ENCODE data around the gene FAM181A. TPM values are rescaled to one million over a fixed set of nuclear protein-coding genes. Genes with fewer than 3 reads are reported as not detected.

The FAM181A gene
- total RNA-seq, 1 experiment from 2014 or later: not detected

DNA sequence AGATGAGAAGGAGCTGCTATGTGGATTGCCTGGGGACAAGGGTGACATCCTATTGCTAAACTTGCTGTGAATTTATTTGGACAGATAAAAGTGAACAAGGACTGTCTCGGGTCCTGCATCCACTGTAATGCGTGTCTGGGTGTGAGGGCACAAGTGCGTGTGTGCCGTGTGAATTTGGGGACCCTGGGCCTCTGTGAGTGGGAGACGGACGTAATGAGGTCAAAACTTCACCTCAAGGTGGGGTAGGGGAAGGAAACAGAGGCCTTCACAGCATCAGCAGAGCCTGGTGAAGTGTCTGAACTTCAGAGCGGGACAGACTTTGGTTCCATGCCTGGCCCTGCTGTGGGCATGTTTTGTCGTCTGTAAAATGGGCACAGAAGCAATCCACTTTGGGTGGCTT, 34.5 kb downstream of the FAM181A start:
- H4K91ac ChIP-seq (ENCODE audit: insufficient read length, low read depth, low read length): no peak overlapping the region
- H3K9me3 Mint-ChIP-seq: no peaks in the 10 kb centered on the region
- H2BK15ac ChIP-seq (ENCODE audit: low read depth, low read length): no peak overlapping the region
- no peak overlapping the region for H3K9ac ChIP-seq (ENCODE audit: extremely low read depth, insufficient read length, low read length)
- H4K5ac ChIP-seq (ENCODE audit: insufficient read length, low read depth, low read length): no peak overlapping the region
- no peak overlapping the region for H3K27ac ChIP-seq (ENCODE audit: insufficient read length, low read depth, low read length)
- H3T11ph ChIP-seq (ENCODE audit: low read length): no peak overlapping the region
- no peaks in the 10 kb centered on the region for H3K9me3 ChIP-seq (ENCODE audit: control insufficient read depth, low read depth, low read length)
- no peaks in the 10 kb centered on the region for H3K23me2 ChIP-seq (ENCODE audit: insufficient read length, low read depth, low read length, poor library complexity, severe bottlenecking)
- H2AK5ac ChIP-seq (ENCODE audit: insufficient read length, low read length): no peak overlapping the region
- H3K36me3 Mint-ChIP-seq (ENCODE audit: insufficient read depth in 1 of 3, low read depth in 3 of 3): no peaks in the 10 kb centered on the region
- no peak overlapping the region for H3K23ac ChIP-seq (ENCODE audit: insufficient read length, low read depth, low read length)
- no peak overlapping the region for H2BK120ac ChIP-seq (ENCODE audit: low read depth, low read length, poor library complexity, severe bottlenecking)
- no peak overlapping the region for H2BK20ac ChIP-seq (ENCODE audit: low read depth, low read length, poor library complexity, severe bottlenecking)
- no peak overlapping the region for H2AFZ ChIP-seq (ENCODE audit: low read length)
- H4K20me1 ChIP-seq (ENCODE audit: control insufficient read depth, insufficient read depth, insufficient read length): no peaks in the 10 kb centered on the region
- H3K79me2 ChIP-seq (ENCODE audit: insufficient read depth, low read length): no peaks in the 10 kb centered on the region
- WGBS (ENCODE audit: extremely low coverage, insufficient read length, low lambda C conversion rate): no CpG with 5 or more reads among the region's 8 CpGs
- no peak overlapping the region for H4K8ac ChIP-seq (replicated peaks; ENCODE audit: insufficient read length, low read depth, low read length)
- H2BK12ac ChIP-seq (ENCODE audit: insufficient read length, low read depth, low read length): no peak overlapping the region
- no peaks in the 10 kb centered on the region for H3K4me1 ChIP-seq (ENCODE audit: insufficient read depth, low read length)
- no peak overlapping the region for H3K18ac ChIP-seq (ENCODE audit: insufficient read length, low read depth, low read length)
- no peak overlapping the region for H3K14ac ChIP-seq (ENCODE audit: insufficient read depth, low read length)
- TF ChIP-seq, protein P1, sequence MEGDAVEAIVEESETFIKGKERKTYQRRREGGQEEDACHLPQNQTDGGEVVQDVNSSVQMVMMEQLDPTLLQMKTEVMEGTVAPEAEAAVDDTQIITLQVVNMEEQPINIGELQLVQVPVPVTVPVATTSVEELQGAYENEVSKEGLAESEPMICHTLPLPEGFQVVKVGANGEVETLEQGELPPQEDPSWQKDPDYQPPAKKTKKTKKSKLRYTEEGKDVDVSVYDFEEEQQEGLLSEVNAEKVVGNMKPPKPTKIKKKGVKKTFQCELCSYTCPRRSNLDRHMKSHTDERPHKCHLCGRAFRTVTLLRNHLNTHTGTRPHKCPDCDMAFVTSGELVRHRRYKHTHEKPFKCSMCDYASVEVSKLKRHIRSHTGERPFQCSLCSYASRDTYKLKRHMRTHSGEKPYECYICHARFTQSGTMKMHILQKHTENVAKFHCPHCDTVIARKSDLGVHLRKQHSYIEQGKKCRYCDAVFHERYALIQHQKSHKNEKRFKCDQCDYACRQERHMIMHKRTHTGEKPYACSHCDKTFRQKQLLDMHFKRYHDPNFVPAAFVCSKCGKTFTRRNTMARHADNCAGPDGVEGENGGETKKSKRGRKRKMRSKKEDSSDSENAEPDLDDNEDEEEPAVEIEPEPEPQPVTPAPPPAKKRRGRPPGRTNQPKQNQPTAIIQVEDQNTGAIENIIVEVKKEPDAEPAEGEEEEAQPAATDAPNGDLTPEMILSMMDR (conservative IDR thresholded peaks at IDR 0.05): no peak
- H3K27me3 Mint-ChIP-seq (ENCODE audit: low read depth): no peaks in the 10 kb centered on the region; the same call in 1 of the 2 replicates
- no peak overlapping the region for H3K4me2 ChIP-seq (ENCODE audit: insufficient read depth, insufficient read length, low read length)
- H2BK5ac ChIP-seq (ENCODE audit: insufficient read length, low read length): no peak overlapping the region
- no peak overlapping the region for H3K4ac ChIP-seq (ENCODE audit: low read depth, low read length)
- H3K4me3 Mint-ChIP-seq: no peak overlapping the region
- H3K4me1 Mint-ChIP-seq: peaks cover 16 to 17% of the 10 kb centered on the region in 2 experiments
- H3K27ac Mint-ChIP-seq: no peak overlapping the region
- H3K79me1 ChIP-seq (ENCODE audit: insufficient read depth, low read depth, low read length, poor library complexity, severe bottlenecking): no peaks in the 10 kb centered on the region
- no peak overlapping the region for H3K56ac ChIP-seq (ENCODE audit: insufficient read length, low read depth, low read length)
- H3K27me3 ChIP-seq (ENCODE audit: insufficient read depth, low read length): no peaks in the 10 kb centered on the region
- no peak for DNase-seq

All from H9 (cell line).